Amniotic stem cell (primary cell): ENCODE measurements around the gene STYXL2.
A peak's percentile ranks its signal among the peaks of the same experiment; 100 is the strongest.

Experiments
- DNase-seq: peaks from one replicate; lab custom pipeline; 2025; lab: John Stamatoyannopoulos, UW

The STYXL2 gene

GRCh38 chr1:167093846-167094516, at the start of gene STYXL2:
Gene STYXL2 (plus strand): TSS chr1:167094075. CDS start chr1:167094850, 775 bp downstream.
- DNase-seq: no peak

GRCh38 chr1:167051907-167052306, 42.0 kb upstream of the STYXL2 start:
- DNase-seq: no peak

GRCh38 chr1:167052389-167052788, 41.5 kb upstream of the STYXL2 start:
- DNase-seq: no peak

GRCh38 chr1:167054531-167054930, 39.3 kb upstream of the STYXL2 start:
- DNase-seq: no peak

- no peak for DNase-seq
Observed at GRCh38 chr1:167054946-167055630, 38.8 kb upstream of the STYXL2 start.

- DNase-seq: no peak
Observed at GRCh38 chr1:167056529-167057231, 37.2 kb upstream of the STYXL2 start.

- DNase-seq: no peak
Observed at GRCh38 chr1:167057241-167057688, 36.6 kb upstream of the STYXL2 start.

GRCh38 chr1:167059045-167059808, 34.6 kb upstream of the STYXL2 start:
- DNase-seq: peak; percentile 20

GRCh38 chr1:167059809-167060107, 34.1 kb upstream of the STYXL2 start:
- no peak for DNase-seq

- DNase-seq: no peak
Observed at GRCh38 chr1:167060141-167061072, 33.5 kb upstream of the STYXL2 start.

- no peak for DNase-seq
Observed at GRCh38 chr1:167061073-167061464, 32.8 kb upstream of the STYXL2 start.

GRCh38 chr1:167064621-167065020, 29.3 kb upstream of the STYXL2 start:
- no peak for DNase-seq

- no peak for DNase-seq
Observed at GRCh38 chr1:167065471-167065870, 28.4 kb upstream of the STYXL2 start.

- DNase-seq: no peak
Observed at GRCh38 chr1:167066333-167067122, 27.3 kb upstream of the STYXL2 start.

- no peak for DNase-seq
Observed at GRCh38 chr1:167067904-167068303, 26.0 kb upstream of the STYXL2 start.

- no peak for DNase-seq
Observed at GRCh38 chr1:167068761-167069160, 25.1 kb upstream of the STYXL2 start.

GRCh38 chr1:167071286-167071685, 22.6 kb upstream of the STYXL2 start:
- DNase-seq: no peak

GRCh38 chr1:167076136-167076710, 17.7 kb upstream of the STYXL2 start:
- no peak for DNase-seq

- no peak for DNase-seq
Observed at GRCh38 chr1:167077128-167077867, 16.6 kb upstream of the STYXL2 start.

- DNase-seq: no peak
Observed at GRCh38 chr1:167077868-167078210, 16.0 kb upstream of the STYXL2 start.
